Skin of body (tissue), 2 donors: ENCODE data around the gene NYNRIN. TPM values are rescaled to one million over a fixed set of nuclear protein-coding genes. Genes with fewer than 3 reads are reported as not detected.

Experiments
- DNase-seq: peaks from one replicate; lab custom pipeline; 2025; lab: John Stamatoyannopoulos, UW
- total RNA-seq: library from RNA; depleted of rRNA; stranded (reverse); fragments of >200 nt; gene quantifications from one replicate; pipeline ENCODE4 v1.2.3, GENCODE V29; 2014

The NYNRIN gene
- total RNA-seq, 1 donor from 2014 or later, result 33.0 TPM

- DNase-seq, result no peak
Measured at GRCh38 chr14:24390701-24391468, 7.9 kb upstream of the NYNRIN start.

- DNase-seq, result no peak
Measured at GRCh38 chr14:24392325-24393091, 6.3 kb upstream of the NYNRIN start.

- no peak for DNase-seq
Measured at GRCh38 chr14:24394275-24394674, 4.5 kb upstream of the NYNRIN start.

- DNase-seq, result no peak
Measured at GRCh38 chr14:24395609-24396582, 2.9 kb upstream of the NYNRIN start.

- DNase-seq, result no peak
Measured at GRCh38 chr14:24397639-24398292, 1.0 kb upstream of the NYNRIN start.

- peak; percentile 81 for DNase-seq
Measured at GRCh38 chr14:24398293-24398652, 530 bp upstream of the NYNRIN start.

GRCh38 chr14:24399447-24399822 is 632 bp downstream of the NYNRIN start:
- DNase-seq, result no peak

GRCh38 chr14:24399999-24400718 is 1.4 kb downstream of the NYNRIN start:
- DNase-seq, result no peak

- DNase-seq, result no peak
Measured at GRCh38 chr14:24401810-24402702, 3.3 kb downstream of the NYNRIN start.

GRCh38 chr14:24403294-24403998 is 4.6 kb downstream of the NYNRIN start:
- no peak for DNase-seq

- DNase-seq, result no peak
Measured at GRCh38 chr14:24404814-24405213, 6.0 kb downstream of the NYNRIN start.

GRCh38 chr14:24406416-24406815 is 7.6 kb downstream of the NYNRIN start:
- no peak for DNase-seq

- no peak for DNase-seq
Measured at GRCh38 chr14:24407608-24408325, 9.0 kb downstream of the NYNRIN start.

GRCh38 chr14:24408764-24409163 is 10.0 kb downstream of the NYNRIN start:
- no peak for DNase-seq

GRCh38 chr14:24409192-24409591 is 10.4 kb downstream of the NYNRIN start:
- no peak for DNase-seq

GRCh38 chr14:24409956-24410355 is 11.2 kb downstream of the NYNRIN start:
- DNase-seq, result no peak

GRCh38 chr14:24411443-24412389 is 12.9 kb downstream of the NYNRIN start:
- peak; percentile 59 for DNase-seq
